ENCODE measurements around the gene C12orf76.

C12orf76 gene

DNA sequence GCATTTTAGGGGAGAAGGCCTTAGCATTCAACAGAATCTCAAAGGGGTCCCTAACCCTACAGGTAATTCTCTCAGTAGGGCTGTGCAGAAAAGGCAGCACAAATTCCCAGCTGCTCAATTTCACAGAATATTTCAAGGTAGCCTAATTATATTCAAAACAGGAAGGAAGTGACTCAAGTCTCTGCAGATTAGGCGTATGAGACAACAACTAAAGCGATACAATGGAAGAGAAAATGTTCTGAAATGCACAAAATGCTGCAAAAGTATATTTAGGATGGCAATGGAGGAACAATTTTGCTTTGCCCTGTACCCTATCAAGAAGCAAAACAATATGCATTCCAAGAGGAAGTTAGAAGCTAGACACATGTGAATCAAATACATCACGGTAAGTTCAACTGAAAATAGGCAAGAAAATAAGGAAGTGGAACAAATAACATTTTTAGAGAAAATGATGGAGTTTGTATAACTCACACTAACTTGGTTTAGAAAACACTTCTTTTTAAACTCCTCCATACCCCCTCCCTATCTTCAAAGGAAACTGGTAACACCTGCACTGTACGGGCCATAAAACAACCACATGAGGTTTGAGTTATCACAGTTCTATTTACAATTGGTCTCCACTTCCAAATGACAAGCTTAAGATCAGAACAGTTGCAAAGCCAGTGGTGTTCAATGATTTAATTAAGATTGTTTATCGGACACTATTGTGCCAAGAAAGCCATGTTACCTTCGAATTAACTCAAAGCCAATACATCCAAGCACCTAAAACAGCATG lies 53.7 kb downstream of the C12orf76 start:
- no peak for DNase-seq

DNA sequence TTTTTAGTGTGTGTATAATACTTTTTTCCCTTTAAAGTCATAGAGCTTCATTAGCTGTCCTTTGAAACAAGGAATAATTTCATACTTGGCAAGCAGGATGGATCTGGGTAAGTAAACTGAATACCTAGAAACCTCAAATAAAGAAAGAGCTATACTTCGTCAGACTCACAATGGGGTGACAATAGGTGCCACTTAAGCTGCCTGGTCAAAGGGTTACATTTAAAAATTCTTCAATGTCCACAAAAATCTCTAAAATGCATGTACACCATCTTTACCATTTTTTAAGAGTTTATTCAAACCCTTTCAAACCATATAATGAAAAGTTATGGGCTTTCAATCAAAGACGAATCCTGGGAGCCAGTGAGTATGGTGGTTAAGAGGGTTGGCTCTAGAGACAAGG lies 55.2 kb downstream of the C12orf76 start:
- no peak for DNase-seq

DNA sequence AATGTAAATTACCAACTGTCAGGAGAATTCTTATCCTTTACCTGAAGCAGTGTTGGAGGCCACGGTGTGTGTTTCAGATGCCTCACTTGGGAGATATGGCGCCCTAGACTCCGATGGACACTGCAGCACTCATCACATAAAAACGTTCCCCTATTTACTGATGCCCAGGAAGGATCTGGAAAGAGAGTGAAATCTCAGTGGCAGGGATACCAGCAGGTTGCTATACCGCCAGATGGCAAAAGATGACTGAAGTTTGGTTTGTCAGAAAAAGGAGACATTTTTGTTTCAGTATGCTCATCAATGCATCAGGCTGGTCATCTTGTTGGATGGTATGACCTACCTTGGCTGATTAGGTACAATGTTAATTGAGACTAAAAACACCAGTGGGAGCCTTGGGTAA lies 56.7 kb downstream of the C12orf76 start:
- DNase-seq, result no peak

All from NCI-H2029 treated with DMSO at 0.1 percent for 48 hours (cell line).